HUES64 (cell line): ENCODE data around the gene LARP4.
"Not testable (repeated sequence)": the region's sequence is repeated elsewhere in the genome, so short reads cannot be mapped to it uniquely, and the experiment has no call there.

Experiments used
- H3K27ac ChIP-seq: 2 replicates; pipeline ENCODE4 v1.7.0; 2013; ENCODE audit warnings: low read depth, low read length, inconsistent platforms
- H3K27me3 ChIP-seq: 2 replicates; pipeline ENCODE4 v1.6.1; 2013; ENCODE audit warnings: mild to moderate bottlenecking, low read length; ENCODE audit not compliant: insufficient read depth
- H3K36me3 ChIP-seq: 2 replicates; pipeline ENCODE4 v1.6.1; 2013; ENCODE audit warnings: mild to moderate bottlenecking, low read length; ENCODE audit not compliant: insufficient read depth
- H3K4me1 ChIP-seq: 2 replicates; pipeline ENCODE4 v1.6.1; 2013; ENCODE audit warnings: mild to moderate bottlenecking, low read length, moderate library complexity; ENCODE audit not compliant: insufficient read depth
- H3K4me3 ChIP-seq: 2 replicates; pipeline ENCODE4 v1.5.1; 2013; ENCODE audit warnings: mild to moderate bottlenecking, low read length, moderate library complexity
- H3K9ac ChIP-seq: 2 replicates; pipeline ENCODE4 v1.6.1; 2013; ENCODE audit warnings: mild to moderate bottlenecking, low read depth, low read length
- H3K9me3 ChIP-seq: 2 replicates; pipeline ENCODE4 v1.6.1; 2013; ENCODE audit warnings: low read depth, low read length; ENCODE audit not compliant: insufficient read depth
- WGBS: fragments of 150-250, 120-280 bp; methylation state at CpG from one replicate; pipeline ENCODE4 v1.1.7; 2013; ENCODE audit warnings: missing lambda C conversion rate; 5-methylcytosine and 5-hydroxymethylcytosine counted together

The LARP4 gene

DNA sequence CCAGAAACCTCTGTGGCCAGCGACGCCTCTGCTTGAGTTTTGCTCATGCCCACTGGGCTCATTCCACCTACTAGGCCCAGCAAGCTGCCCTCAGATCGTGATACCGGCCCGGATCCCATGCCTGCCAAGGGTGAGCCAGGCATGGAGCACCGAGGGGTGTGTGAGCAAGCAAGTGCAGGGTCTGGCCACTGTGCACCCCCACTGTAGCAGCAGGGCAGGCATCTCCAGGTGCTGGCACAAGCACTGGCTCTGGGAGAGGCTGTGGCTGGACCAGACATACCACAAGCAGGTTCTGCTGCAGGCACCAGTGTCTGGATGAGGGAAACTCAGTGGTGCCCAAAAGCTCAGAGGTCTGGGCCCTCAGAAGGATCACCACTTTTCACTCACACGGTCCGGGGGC is 24.9 kb upstream of the LARP4 start:
- Histone ChIP-seq H3K4me1 (no peaks in the 10 kb centered on the region), H3K9ac (no peak overlapping the region), H3K9me3 (no peaks in the 10 kb centered on the region), H3K27ac (no peak overlapping the region), H3K27me3 (no peaks in the 10 kb centered on the region), H3K36me3 (no peaks in the 10 kb centered on the region), H3K4me3 (no peak overlapping the region)
- WGBS, result 95% methylated on average over 8 of the region's 8 CpGs

GRCh38 chr12:50380761-50381325 is 19.8 kb upstream of the LARP4 start:
- Histone ChIP-seq H3K36me3 (no peaks in the 10 kb centered on the region), H3K9ac (no peak overlapping the region), H3K4me3 (no peak overlapping the region)

GRCh38 chr12:50387487-50387886 is 13.2 kb upstream of the LARP4 start:
- H3K27ac ChIP-seq, result peak overlapping the region; percentile 57; the same call in 1 of the 2 replicates
- 37% methylated on average over 5 of the region's 5 CpGs for WGBS
- no peak overlapping the region for H3K4me3 ChIP-seq
- no peaks in the 10 kb centered on the region for H3K36me3 ChIP-seq
- H3K27me3 ChIP-seq, result no peaks in the 10 kb centered on the region
- H3K9me3 ChIP-seq, result no peaks in the 10 kb centered on the region
- H3K9ac ChIP-seq, result 0 out of 2 replicates have a peak overlapping the region, but pooled peaks have one; percentile 10
- H3K4me1 ChIP-seq, result peaks cover 12% of the 10 kb centered on the region

More at GRCh38 chr12:50380761-50381325, 19.8 kb upstream of the LARP4 start:
- WGBS, result 94% methylated on average over 8 of the region's 8 CpGs
- no peaks in the 10 kb centered on the region for H3K9me3 ChIP-seq
- no peak overlapping the region for H3K27ac ChIP-seq
- no peaks in the 10 kb centered on the region for H3K4me1 ChIP-seq
- no peaks in the 10 kb centered on the region for H3K27me3 ChIP-seq

DNA sequence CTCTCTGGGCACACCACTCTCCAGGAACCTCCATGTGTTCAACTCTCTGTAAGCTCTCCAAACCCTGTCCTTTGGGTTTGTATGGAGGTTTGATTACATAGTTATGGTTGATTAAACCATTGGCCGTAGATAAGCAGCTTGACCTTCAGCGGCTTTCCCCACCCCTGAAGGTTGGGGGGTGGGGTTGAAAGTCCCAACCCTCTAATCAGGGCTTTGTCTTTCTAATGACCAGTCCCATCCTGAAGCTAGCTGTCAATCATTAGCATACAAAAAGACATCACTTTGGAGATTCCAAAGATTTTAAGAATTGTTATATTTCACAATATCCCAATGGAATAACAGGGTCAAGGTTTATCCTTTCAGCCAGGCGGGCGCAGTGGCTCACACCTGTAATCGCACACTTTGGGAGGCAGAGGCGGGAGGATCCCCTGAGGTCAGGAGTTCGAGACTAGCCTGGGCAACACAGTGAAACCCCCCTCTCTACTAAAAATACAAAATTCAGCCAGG is 12.7 kb upstream of the LARP4 start:
- Histone ChIP-seq H3K27ac (peak overlapping the region; percentile 57; the same call in 1 of the 2 replicates), H3K36me3 (no peaks in the 10 kb centered on the region), H3K4me1 (peaks cover 12% of the 10 kb centered on the region), H3K4me3 (no peak overlapping the region), H3K9me3 (no peaks in the 10 kb centered on the region), H3K27me3 (no peaks in the 10 kb centered on the region), H3K9ac (0 out of 2 replicates have a peak overlapping the region, but pooled peaks have one; percentile 10)
- WGBS, result 41% methylated on average over 7 of the region's 7 CpGs

- not testable (repeated sequence) for H3K27ac ChIP-seq, H3K27me3 ChIP-seq, H3K9ac ChIP-seq, H3K36me3 ChIP-seq, H3K4me3 ChIP-seq, H3K9me3 ChIP-seq
- WGBS, result 78% methylated on average over 10 of the region's 10 CpGs
- H3K4me1 ChIP-seq, result peaks cover 12% of the 10 kb centered on the region
These were observed 11.9 kb upstream of the LARP4 start for GRCh38 chr12:50388793-50389192.

DNA sequence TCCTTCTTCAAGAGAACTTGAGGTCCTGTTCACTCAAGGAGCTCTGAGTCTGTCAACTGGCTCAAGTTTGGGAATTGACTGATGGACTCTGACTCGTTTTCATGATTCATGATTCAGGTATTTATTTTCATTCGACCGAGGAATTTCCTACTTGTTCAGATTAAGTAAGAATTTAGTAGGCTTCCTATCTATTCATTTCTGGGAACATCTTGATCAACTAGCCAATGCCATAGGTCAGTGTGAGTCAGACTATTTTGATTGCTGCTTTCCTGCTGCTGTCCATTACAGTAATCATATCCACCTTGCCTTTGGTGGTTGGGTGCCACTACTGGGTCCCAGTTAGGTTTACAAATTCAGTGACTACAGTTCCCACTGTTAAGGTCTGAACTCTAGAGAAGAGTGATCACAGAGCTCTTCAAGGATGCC is 10.4 kb upstream of the LARP4 start:
- peaks cover 12% of the 10 kb centered on the region for H3K4me1 ChIP-seq
- no peaks in the 10 kb centered on the region for H3K9me3 ChIP-seq
- WGBS, result 84% methylated on average over 3 of the region's 3 CpGs
- H3K9ac ChIP-seq, result no peak overlapping the region
- no peaks in the 10 kb centered on the region for H3K27me3 ChIP-seq
- H3K27ac ChIP-seq, result no peak overlapping the region
- no peaks in the 10 kb centered on the region for H3K36me3 ChIP-seq
- no peak overlapping the region for H3K4me3 ChIP-seq

DNA sequence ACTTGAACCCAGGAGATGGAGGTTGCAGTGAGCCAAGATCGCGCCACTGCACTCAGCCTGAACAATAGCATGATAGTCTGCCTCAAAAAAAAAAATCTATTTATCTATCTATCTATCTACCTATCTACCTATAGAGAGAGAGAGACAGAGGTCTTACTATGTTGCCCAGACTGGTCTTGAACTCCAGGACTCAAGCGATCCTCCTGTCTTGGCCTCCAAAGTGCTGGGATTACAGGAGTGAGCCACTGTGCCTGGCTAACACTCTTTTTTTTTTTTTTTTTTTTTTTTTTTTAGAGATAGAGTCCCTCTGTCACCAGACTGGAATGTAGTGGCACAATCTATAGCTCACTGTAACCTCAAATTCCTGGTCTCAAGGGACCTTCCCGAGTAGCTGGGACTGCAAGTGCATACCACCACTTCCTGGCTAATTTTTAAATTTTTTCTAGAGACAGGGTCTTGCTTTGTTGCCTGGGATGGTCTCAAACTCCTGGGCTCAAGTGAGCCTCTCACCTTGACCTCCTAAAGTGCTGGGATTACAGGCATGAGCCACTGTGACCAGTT is 6.1 kb upstream of the LARP4 start:
- H3K27me3 ChIP-seq, result no peaks in the 10 kb centered on the region
- no peak overlapping the region for H3K4me3 ChIP-seq
- 86% methylated on average over 4 of the region's 4 CpGs for WGBS
- H3K9me3 ChIP-seq, result no peaks in the 10 kb centered on the region
- no peaks in the 10 kb centered on the region for H3K36me3 ChIP-seq
- H3K9ac ChIP-seq, result no peak overlapping the region
- no peaks in the 10 kb centered on the region for H3K4me1 ChIP-seq
- H3K27ac ChIP-seq, result no peak overlapping the region

DNA sequence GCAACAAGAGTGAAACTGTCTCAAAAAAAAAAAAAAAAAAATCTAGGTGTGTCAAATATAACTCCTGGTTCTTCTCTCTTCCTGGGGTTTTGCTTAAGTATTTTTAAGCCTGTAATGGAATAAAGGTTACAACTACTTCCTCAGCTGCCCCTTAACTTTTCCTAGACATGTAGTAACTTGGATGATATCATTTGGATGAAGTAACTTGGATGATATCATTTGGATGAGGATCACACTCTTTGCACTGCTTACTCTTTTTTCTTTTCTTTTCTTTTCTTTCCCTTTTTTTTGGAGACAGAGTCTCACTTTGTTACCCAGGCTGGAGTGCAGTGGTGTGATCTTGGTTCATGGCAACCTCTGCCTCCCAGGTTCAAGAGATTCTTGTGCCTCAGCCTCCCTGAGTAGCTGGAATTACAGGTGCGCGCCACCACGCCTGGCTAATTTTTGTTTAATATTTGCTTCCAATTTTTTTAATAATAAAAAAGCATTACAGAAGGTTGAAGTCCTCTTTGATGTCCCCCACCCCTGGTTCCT is 3.5 kb upstream of the LARP4 start:
- no peaks in the 10 kb centered on the region for H3K27me3 ChIP-seq
- no peaks in the 10 kb centered on the region for H3K9me3 ChIP-seq
- no peaks in the 10 kb centered on the region for H3K36me3 ChIP-seq
- H3K4me1 ChIP-seq, result peaks cover 1% of the 10 kb centered on the region; the same call in 1 of the 2 replicates
- no CpG with 5 or more reads among the region's 3 CpGs for WGBS
- H3K4me3 ChIP-seq, result no peak overlapping the region
- H3K9ac ChIP-seq, result no peak overlapping the region
- no peak overlapping the region for H3K27ac ChIP-seq

DNA sequence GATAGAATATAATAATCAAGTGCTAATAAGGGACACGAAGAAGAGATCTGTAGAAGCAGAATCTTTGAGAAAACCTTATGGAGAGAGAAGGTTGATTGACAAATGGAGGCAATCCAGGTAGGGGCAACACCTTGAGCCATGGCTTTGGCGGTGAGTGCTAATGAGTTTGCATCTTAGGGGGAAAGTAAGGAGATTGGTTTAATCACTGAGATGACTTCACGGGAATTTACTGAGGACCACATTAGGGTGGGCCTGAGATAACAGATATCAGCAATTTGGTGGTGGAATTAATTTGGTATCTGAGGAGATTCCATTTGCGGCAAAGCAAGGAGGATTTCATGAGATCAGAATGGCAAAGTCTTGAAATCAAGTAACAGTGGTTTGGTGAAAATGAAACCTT is 1.8 kb upstream of the LARP4 start:
- H3K27ac ChIP-seq, result no peak overlapping the region
- H3K36me3 ChIP-seq, result peaks cover 5% of the 10 kb centered on the region; the same call in 1 of the 2 replicates
- no peak overlapping the region for H3K9ac ChIP-seq
- H3K4me3 ChIP-seq, result no peak overlapping the region
- no peaks in the 10 kb centered on the region for H3K27me3 ChIP-seq
- H3K9me3 ChIP-seq, result no peaks in the 10 kb centered on the region
- peaks cover 12% of the 10 kb centered on the region; the same call in 1 of the 2 replicates for H3K4me1 ChIP-seq
- 88% methylated on average over 4 of the region's 4 CpGs for WGBS

- WGBS, result 40% methylated on average over 8 of the region's 8 CpGs
- Histone ChIP-seq H3K27ac (peak overlapping the region; percentile 94), H3K4me3 (peak overlapping the region; percentile 96), H3K9me3 (no peaks in the 10 kb centered on the region), H3K27me3 (no peaks in the 10 kb centered on the region), H3K9ac (peak overlapping the region; percentile 85), H3K4me1 (peaks cover 12% of the 10 kb centered on the region; the same call in 1 of the 2 replicates), H3K36me3 (peaks cover 8% of the 10 kb centered on the region)
These were observed 514 bp upstream of the LARP4 start for GRCh38 chr12:50400104-50400637.

GRCh38 chr12:50401500-50402081 is 906 bp downstream of the LARP4 start:
- Histone ChIP-seq H3K4me3 (peak overlapping the region; percentile 96), H3K36me3 (peaks cover 8% of the 10 kb centered on the region)
- WGBS, result 4% methylated on average over 16 of the region's 16 CpGs

More at GRCh38 chr12:50401500-50402081, 906 bp downstream of the LARP4 start:
- Histone ChIP-seq H3K9ac (peak overlapping the region; percentile 90), H3K9me3 (no peaks in the 10 kb centered on the region), H3K27me3 (no peaks in the 10 kb centered on the region), H3K4me1 (peaks cover 12% of the 10 kb centered on the region; the same call in 1 of the 2 replicates), H3K27ac (peak overlapping the region; percentile 94)
